HG03108 (cell line): ENCODE data around the gene SGIP1.

Source experiments
- ATAC-seq: cut with Tn5 transposase; IDR thresholded peaks from one replicate; pipeline ENCODE4 v1.9.1; 2021; ENCODE audit warnings: moderate library complexity; ENCODE audit not compliant: unreplicated experiment

The SGIP1 gene

GRCh38 chr1:66599899-66600737, 66.2 kb downstream of the SGIP1 start:
- ATAC-seq, result no peak

- no peak for ATAC-seq
These were observed 71.6 kb downstream of the SGIP1 start for GRCh38 chr1:66605419-66605997.

GRCh38 chr1:66606362-66607065, 72.6 kb downstream of the SGIP1 start:
- ATAC-seq, result no peak

- ATAC-seq, result no peak
These were observed 73.5 kb downstream of the SGIP1 start for GRCh38 chr1:66607458-66607857.

- ATAC-seq, result no peak
These were observed 79.2 kb downstream of the SGIP1 start for GRCh38 chr1:66613187-66613586.

- no peak for ATAC-seq
These were observed 83.6 kb downstream of the SGIP1 start for GRCh38 chr1:66617362-66618184.

- ATAC-seq, result no peak
These were observed 84.4 kb downstream of the SGIP1 start for GRCh38 chr1:66618390-66618789.

GRCh38 chr1:66623812-66624211, 89.9 kb downstream of the SGIP1 start:
- ATAC-seq, result no peak

- no peak for ATAC-seq
These were observed 90.6 kb downstream of the SGIP1 start for GRCh38 chr1:66624412-66625060.

GRCh38 chr1:66626261-66626660, 92.3 kb downstream of the SGIP1 start:
- no peak for ATAC-seq

- no peak for ATAC-seq
These were observed 95.0 kb downstream of the SGIP1 start for GRCh38 chr1:66628926-66629325.

- ATAC-seq, result no peak
These were observed 99.2 kb downstream of the SGIP1 start for GRCh38 chr1:66633159-66633558.

GRCh38 chr1:66637146-66637545, 103.2 kb downstream of the SGIP1 start:
- ATAC-seq, result no peak

GRCh38 chr1:66641891-66642473, 108.0 kb downstream of the SGIP1 start:
- ATAC-seq, result no peak

- no peak for ATAC-seq
These were observed 109.0 kb downstream of the SGIP1 start for GRCh38 chr1:66642992-66643391.

- no peak for ATAC-seq
These were observed 110.4 kb downstream of the SGIP1 start for GRCh38 chr1:66644331-66644730.

GRCh38 chr1:66648901-66649595, 115.1 kb downstream of the SGIP1 start:
- peak; percentile 80 for ATAC-seq

GRCh38 chr1:66652556-66652955, 118.6 kb downstream of the SGIP1 start:
- ATAC-seq, result no peak

GRCh38 chr1:66654643-66655042, 120.7 kb downstream of the SGIP1 start:
- no peak for ATAC-seq

- no peak for ATAC-seq
These were observed 137.5 kb downstream of the SGIP1 start for GRCh38 chr1:66671455-66671854.
